MM.1S (cell line): ENCODE data around the gene UBTD1.

Experiments
- EZH2 ChIP-seq: fragments of 300-600 bp; sonication (generic); optimal IDR thresholded peaks from 2 replicates; pipeline ENCODE3; 2017; ENCODE audit warnings: low read depth, mild to moderate bottlenecking, antibody characterized with exemption, low read length, mixed read lengths
- TF ChIP-seq, protein P1 (sequence below): fragments of 300-600 bp; sonication (generic); IDR thresholded peaks from 2 replicates; pipeline ENCODE4 v1.5.1; 2016; ENCODE audit warnings: antibody characterized with exemption, low read length, mixed read lengths

DNA sequence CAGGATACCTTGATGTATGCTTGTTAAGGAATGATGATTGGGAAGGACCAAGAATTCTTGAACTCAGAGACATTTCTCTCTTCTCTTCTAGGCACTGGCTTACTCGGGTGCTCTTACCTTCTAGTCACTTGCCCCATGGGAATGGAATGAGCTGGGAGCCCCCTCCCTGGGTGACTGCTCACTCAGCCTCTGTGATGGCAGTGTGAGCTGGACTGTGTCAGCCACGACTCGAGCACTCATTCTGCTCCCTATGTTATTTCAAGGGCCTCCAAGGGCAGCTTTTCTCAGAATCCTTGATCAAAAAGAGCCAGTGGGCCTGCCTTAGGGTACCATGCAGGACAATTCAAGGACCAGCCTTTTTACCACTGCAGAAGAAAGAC is 42.0 kb upstream of the UBTD1 start:
- TF ChIP-seq, protein P1, sequence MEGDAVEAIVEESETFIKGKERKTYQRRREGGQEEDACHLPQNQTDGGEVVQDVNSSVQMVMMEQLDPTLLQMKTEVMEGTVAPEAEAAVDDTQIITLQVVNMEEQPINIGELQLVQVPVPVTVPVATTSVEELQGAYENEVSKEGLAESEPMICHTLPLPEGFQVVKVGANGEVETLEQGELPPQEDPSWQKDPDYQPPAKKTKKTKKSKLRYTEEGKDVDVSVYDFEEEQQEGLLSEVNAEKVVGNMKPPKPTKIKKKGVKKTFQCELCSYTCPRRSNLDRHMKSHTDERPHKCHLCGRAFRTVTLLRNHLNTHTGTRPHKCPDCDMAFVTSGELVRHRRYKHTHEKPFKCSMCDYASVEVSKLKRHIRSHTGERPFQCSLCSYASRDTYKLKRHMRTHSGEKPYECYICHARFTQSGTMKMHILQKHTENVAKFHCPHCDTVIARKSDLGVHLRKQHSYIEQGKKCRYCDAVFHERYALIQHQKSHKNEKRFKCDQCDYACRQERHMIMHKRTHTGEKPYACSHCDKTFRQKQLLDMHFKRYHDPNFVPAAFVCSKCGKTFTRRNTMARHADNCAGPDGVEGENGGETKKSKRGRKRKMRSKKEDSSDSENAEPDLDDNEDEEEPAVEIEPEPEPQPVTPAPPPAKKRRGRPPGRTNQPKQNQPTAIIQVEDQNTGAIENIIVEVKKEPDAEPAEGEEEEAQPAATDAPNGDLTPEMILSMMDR = no peak
- TF ChIP-seq EZH2 = no peak
